Fibroblast of skin of back (primary cell): ENCODE results near the gene BPGM.
"Not testable (repeated sequence)": the region's sequence is repeated elsewhere in the genome, so short reads cannot be mapped to it uniquely, and the experiment has no call there.

Experiments used
- DNase-seq: peaks from one replicate; pipeline ENCODE4 v3.0.0-alpha.2; 2013

The BPGM gene

DNA sequence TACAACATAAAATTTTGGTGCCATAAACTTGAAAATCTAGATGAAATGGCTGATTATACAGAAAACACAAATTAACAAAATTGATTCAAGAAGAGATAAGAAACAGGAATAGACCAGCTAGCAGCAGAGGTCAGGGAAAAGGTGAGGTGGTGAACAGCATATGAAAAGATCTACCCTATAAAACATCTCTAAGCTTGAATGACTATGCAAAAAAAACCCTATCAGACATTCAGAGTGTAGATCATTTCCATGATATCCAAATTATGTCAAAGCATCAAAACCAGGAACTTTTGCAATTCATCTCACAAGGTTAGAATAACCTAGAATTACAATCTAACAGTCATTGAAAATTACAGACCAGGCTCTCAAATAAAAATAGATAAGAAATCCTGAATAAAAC, 14.6 kb upstream of the BPGM start:
- no peak for DNase-seq

DNA sequence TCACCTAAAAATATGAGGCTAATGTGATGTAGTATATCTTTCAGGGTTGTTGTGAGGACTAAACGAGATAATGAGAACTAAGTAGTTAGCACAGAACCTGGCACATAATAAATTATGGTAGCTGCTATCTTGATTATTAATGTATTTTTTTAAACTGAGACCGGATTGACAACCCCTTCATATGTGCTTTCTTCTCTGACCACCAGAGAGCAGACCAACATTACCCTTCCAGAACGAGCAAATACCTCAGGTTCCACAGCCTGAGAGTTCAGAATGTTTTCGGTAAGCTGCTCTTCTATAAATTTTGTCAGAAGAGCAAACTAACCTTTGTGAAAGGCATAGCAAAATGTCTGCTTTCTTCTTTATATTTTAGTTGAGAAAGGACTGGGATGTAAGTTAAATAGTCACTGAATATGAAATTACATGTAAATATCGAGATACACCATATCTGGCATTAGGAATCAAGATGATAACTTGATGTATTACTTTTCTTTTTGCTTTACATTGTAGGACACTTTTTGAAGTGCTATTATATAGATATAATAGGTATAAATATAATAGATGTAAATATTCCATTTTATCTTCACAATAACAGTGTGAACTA, 13.6 kb upstream of the BPGM start:
- peak; percentile 64 for DNase-seq

DNA sequence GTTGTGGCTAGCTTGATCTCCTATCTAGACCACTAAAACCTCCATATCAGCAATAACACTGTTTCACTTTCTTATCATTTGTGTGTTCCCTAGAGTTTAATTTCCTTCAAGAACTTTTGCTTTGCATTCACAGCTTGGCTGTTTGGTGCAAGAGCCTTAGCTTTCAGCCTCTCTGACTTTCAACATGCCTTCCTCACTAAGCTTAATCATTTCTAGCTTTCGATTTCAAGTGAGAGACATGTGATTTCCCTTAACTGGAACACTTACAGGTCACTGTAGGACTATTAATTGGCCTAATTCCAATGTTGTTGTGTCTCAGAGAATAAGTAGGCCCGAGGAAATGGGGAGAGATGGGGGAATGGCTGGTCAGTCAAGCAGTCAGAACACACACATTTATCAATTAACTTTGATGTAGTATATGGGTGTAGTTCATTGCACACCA, 10.6 kb upstream of the BPGM start:
- no peak for DNase-seq

DNA sequence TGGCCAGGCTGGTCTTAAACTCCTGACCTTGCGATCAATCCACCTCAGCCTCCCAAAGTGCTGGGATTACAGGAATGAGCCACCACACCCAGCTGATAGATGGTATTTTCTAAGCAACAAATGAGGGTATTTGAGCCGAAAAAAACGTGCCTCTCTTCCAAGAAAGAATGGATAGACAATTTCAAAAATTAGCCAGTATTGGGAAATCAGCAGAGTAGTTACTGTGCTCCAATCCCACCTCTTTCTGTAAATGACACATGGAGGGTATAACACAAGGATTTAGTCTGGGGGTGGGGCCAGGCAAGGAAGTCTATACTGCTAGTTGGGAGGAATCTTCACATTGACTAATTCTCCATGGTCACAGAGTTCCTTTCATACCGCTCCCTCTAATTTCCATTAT, 9.2 kb upstream of the BPGM start:
- no peak for DNase-seq

DNA sequence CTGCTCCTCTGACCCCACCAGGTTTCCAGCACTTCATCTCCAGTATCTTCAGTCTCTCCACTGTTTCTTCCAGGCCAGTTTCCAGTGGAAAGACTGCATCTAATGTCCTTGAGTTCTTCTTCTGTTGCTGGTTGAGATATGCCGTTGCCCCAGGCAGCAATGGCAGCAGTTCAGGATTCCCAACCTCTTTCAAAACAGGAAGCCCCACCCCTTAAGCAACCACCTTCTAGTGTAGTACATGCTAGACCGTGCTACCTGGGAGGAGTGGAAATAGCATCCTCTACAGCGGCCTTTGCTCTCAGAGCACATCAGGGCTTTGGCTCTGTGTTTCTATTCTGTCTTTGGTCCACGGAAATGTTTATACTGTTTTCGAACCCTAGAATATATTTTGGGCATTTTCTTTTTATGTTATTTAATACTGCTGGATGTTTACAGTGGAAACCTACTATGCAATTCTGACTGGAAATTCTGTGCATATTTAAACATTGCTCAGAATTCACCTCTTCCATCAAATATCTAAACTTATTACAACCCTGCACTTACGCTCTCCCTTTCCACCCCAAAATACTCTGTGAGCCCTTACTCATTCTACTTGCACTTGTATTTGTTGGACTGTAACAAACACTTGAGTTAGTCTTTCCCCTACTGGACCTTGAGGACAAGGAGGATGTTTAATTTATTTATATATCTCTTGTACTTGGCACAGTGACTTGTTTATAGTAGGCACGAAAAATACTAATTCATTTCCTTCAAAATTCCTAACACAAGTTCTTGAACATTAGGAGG, 8.5 kb upstream of the BPGM start:
- DNase-seq = no peak

DNA sequence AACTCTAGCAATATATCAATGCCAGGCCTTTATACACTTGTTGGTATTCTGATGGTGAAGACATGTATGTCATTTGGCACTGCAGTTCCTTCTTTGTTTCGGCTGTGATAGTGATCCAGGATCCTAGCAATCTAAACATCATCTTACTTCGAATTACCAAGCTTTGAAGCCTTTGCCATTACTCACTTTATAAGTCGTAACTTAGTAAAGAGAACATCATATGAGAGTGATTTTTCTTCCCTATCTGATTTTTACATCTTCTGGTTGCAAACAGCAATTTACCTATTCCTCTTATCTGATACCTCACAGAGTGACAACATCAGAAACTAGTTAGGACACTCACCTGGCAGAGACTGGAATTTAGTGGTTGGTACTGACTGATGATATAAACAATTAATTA, 7.6 kb upstream of the BPGM start:
- no peak for DNase-seq

DNA sequence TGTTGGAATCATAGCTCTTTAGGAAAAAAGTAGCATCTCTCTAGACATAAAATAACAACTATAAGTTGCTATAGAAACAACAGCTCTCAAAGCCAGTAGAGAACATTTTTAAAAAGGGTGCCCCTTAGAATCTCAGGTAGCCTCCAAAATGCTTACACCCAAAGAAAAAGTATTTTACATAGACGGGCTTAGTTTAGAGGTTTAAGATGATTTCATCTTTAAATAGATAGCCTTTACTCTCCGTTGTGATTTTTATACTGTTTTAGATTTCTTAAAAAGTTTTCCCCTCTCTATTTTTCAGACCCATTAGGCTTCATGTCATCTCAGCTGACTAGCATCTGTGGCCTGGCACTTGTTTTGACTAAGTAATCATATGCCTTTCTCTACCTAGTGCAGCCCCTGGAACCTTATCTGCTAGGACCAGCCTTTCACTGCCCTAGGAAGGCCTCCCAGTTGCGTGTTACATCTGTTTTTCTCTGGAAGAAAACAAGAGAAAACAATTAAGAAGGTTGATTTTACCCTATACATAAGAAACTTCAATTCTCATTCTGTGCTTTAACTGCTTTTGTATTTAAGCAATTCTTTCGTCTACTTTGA, 6.9 kb upstream of the BPGM start:
- DNase-seq = no peak

DNA sequence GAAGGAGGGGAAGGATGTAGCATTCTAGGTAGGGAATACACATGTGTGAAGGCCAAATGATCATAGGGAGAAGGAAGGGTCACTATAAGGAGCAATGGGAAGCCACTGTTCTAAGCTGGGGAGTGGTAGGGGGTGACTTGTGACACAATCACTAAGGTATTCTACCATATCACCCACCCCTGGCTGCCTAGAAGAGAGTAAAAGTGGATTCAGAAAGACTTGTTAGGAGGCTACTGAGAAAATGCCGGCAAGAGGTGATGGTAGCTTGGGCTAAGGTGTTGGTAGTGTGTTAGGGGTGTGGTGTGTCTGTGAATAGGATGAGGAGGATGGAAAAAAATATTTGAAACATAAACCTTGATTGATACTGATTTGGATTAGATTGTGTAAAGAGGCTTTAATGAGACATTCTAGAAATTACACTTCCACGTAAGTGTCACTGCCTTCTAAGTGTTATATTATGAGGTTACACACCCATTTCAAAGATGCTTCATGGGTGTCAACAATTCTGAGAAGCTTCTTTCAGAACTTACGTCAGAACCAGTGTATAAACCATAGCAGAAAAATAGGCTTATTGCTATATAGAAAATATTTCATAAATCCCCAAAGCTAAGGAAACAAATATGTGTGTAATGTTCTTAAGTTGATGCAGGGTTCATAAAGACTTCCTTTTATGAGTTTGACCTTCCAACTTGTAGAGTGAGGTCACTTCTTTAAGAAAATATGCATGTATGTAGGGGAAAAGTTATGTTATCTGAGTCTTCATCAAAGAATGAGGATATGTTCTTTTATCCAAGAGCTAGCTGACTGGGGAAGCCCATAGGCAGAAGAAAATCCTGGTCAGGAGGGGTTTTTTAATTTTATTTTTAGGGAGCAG, 5.6 kb upstream of the BPGM start:
- peak; percentile 52 for DNase-seq

DNA sequence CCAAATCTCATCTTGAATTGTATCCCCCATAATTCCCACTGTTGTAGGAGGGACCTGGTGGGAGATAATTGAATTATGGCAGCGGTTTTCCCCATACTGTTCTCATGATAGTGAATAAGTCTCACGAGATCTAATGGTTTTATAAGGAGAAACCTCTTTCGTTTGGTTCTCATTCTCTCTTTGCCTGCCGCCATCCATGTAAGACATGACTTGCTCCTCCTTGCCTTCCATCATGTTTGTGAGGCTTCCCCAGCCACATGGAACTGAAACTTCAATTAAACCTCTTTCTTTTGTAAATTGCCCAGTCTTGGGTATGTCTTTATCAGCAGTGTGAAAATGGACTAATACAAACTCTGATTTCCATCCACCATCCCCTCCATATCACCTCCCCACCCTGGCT, 4.7 kb upstream of the BPGM start:
- DNase-seq = not testable (repeated sequence)

DNA sequence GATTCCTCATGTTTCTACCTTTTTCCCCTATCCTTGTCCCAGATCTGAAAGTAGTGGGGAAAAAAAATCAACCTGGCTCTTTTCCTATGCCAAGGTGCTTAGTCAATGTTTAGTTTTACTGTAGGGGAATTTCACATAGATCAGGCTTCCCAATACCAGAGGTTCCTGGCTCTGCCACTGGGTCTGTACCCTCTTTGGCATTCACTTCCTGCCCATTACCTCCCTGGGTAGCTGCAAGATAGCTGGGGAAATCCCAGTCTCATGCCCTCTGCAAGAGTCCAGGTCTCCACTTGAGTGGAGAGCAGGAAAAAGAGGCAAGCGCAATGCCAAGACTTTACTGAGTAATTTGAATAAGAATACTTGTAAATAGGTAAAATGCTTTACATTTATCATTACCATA, 3.5 kb upstream of the BPGM start:
- DNase-seq = no peak

DNA sequence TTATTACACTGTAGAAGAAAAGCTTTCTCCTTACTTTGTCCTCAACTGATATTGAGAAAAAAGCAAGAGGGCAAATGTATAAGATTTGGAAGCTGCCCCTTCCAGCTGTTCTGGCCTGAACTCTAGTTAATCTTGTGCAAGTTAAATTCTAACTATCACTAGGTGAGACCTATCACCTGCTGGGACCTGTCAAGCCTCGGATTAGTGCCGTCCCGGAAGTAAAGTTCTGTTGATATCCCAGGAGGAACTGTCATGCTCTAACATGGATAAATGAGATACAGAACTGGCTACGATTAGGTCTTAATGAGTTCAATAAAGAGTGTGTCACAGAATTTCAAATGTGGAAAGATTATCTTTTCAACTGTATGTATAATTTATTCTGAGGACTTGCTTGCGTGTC, 1.2 kb upstream of the BPGM start:
- DNase-seq = no peak

DNA sequence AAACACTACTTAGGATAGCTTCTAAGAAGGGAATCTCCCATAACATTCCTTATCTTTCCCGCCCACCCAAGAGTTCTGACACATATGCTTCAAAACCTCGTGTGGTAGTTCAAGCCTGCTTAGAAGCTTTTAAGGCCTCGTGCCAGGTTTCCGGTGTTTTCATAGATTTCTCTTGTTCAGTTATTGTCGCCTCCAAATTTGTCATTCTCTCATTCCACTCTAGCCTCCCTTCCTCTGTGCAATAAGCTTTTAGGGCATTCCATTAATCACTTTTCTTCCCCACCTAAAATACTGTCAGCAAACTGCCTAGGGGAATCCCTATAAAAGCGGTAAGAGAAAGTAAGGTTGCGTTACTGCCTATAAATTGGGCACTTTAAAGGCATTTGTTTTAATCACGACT, 718 bp upstream of the BPGM start:
- DNase-seq = peak; percentile 62

DNA sequence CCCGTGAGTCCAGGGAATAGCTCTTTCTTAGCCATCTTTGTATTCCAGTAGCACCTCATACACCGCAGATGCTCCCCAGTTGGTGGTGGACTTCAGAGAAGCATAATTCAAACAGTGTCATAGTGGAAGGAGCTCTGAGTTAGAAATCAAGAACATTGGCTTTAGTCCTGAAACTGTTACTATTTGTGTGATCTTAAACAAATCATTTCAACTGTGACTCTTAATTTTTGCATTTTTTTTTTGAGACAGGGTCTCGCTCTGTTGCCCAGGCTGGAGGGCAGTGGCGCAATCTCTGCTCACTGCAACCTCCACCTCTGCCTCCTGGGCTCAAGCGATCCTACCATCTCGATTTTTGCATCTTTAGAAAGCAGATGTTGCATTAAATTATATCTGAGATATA, 1.8 kb downstream of the BPGM start:
- DNase-seq = no peak

DNA sequence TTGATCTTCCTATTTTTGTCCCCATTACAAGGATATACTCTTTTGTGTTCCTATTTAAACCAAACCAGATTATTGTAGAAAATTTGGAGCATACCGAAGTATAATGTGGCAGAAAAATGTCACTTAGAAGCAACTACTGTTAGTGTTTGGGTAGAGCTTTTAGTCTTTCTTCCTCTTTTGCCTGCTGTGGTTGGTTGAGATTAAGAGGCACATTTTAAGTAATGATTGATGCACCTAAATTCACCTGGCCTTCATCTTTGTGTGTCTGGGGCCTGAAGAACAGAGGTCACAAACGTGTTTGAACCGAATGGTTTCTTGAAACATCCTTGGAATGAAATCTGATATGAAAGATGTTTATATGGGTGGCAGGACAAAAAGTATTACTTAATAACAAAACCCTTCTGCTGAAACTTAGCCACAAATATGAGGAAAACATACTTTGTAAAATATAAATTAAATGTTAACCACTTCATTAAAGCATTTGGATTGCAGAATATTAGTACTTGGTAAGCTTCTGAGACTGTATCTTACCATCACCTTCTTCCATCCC, 2.6 kb downstream of the BPGM start:
- peak; percentile 29 for DNase-seq

DNA sequence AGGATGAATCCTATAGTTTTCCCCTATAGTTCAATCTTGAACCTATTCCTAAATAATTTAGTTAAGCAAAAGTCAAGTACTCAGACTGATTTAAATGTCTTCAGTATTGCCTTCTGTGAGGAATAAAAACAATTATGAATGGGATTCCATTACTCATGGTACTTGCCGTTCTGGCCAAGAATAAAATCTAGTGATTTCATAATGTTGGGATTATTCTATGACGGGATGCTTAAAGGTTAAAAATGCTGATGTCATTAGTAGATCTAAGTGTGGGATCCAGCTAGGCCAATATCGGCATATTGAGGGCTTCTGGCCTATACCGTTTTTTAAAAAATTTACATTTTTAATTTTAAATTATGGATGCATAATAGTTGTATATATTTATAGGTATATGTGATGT, 5.3 kb downstream of the BPGM start:
- DNase-seq = no peak

DNA sequence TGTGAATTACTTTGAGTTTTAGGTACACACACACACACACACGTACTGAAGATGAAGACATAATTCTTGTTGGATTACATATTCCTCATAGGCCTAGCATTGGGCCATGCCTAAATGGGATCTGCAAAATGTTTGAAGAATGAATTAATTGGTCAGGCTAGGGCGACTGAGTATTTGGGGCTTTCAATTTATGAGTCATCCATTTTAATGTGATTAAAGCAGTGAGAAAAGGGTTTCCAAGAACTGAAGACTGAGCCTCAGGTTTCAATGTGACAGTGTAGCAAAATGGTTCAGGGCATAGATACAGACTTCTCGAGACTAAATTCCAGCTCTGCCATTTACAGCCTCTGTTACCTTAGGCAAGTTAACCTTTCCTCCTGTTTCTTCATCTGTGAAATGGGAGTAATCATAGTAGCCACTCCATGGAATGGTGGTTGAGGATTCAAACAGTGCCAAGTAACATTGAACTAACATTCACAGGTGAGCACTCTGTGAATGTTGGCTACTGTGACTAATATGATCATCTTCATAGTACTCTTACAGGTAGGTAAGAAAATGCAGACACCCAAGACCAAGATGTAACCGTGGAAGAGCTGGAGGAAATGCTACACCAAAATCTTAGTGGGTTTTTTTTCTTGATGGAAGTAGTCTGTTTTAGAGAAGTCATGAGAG, 7.6 kb downstream of the BPGM start:
- DNase-seq = no peak

DNA sequence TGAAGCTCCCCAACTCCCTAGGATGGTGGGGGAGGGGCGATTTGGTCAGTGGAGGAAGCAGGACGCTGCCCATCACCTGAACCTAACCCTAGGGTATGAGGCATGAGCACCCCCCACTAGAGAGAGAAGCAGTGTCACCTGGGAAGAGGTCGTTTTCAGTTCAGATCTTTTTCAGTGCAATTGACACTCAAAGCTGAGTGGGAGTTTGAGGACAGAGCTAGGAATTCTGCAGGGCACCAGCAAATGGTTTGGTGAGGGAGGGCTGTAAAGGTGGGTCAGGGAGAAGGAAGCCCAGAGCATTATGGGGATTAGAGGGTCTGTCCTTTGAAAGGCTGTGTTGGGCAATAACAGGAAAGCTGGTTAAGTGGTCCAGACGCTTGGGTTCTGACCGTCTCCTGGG, 10.9 kb downstream of the BPGM start:
- DNase-seq = no peak

DNA sequence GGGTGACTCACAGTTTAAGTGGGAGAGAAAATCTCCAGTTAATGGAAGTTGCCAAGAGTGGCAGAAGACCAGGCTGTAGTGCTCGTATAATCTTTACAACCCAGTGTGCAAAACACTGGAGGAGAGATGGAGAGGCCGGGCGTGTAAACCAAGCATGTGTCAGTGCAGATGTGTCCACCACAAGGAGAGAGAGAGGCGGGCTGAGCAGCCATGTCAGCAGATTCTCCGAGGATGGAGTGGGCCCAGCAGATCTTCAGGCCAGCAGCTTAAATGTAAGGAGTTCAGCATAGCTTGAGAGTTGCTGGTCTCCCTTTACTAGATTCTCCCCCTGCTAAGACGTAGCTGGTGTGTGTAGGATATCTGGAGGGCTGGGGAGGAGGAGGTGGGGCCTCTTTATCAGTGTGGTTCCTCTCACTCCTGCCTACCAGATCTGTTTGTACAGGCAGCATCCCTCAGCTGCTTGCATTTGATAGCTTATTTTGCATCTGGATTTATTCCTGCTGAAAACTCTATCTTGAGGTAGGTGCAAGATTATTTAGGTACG, 13.7 kb downstream of the BPGM start:
- DNase-seq = peak; percentile 62

DNA sequence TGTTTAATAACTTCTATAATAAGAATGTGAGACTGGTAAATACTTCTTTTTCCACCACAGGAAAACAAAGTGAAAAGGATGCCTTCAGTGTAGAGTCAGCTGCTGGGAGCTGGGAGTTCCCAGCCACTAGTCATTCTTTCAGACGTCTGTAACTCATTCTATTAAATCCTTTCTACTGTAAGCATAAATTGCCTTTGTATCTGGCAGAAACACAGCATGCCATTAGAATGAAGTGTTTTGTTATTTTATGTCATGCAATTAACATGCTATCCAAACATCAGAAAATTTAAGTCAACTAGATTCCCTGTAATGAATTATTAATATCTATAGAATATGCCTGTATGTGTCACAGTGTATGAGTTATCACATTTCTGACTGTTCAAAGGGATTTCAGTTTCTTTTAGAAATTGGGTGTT, 14.3 kb downstream of the BPGM start:
- DNase-seq = peak; percentile 98

DNA sequence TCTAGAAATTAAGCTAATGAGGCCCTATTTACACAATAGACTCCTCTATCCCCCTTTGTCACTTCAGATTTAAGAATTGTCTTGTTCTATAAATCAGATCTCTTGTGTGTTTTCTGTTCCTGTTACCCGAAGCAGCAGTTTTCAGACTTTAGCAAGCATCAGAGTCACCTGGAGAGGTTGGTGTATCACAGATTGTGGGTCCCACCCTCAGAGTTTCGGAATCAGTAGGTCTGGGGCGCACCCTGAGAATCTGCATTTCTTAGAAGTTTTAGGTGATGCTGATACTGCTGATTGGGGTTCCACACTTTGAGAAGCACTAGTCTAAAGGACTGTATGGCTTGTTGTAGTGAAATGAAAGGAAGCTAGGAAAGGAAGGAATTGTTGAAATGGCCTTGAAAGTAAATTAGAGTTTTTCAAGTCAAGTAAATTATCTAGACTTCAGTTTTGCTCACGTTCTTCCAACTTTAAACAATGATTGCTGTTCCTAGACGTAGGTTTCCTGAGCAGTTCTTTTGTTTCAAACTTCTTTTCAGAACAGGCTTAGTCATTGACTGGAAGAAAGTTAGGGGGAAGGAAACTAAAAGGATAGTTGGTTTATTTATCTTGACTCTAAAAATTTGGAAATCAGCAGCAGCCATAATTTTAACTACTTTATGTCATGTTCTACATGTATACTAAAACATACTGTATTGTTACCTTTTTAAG, 15.7 kb downstream of the BPGM start:
- no peak for DNase-seq

DNA sequence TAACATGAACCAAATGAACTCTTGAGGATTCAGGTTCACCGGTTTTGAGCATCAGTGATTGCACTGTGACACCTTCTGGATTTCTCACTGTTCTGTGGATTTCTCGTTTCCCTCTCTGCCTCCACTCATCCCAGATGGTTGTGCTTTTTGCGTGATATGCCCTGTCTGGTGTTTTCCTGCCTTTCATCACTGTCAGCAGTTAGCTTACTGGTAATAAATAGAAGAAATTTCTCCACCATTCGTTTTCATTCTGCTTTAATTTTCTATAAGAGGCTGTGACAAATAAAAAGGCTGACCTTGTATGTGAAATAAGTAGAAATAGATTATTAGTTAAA, 16.2 kb downstream of the BPGM start:
- DNase-seq = no peak
